ENCODE data around the gene VPS13D.

GRCh38 chr1:12407962-12408454 lies 178.2 kb downstream of the VPS13D start:
- TF ChIP-seq, protein P1, sequence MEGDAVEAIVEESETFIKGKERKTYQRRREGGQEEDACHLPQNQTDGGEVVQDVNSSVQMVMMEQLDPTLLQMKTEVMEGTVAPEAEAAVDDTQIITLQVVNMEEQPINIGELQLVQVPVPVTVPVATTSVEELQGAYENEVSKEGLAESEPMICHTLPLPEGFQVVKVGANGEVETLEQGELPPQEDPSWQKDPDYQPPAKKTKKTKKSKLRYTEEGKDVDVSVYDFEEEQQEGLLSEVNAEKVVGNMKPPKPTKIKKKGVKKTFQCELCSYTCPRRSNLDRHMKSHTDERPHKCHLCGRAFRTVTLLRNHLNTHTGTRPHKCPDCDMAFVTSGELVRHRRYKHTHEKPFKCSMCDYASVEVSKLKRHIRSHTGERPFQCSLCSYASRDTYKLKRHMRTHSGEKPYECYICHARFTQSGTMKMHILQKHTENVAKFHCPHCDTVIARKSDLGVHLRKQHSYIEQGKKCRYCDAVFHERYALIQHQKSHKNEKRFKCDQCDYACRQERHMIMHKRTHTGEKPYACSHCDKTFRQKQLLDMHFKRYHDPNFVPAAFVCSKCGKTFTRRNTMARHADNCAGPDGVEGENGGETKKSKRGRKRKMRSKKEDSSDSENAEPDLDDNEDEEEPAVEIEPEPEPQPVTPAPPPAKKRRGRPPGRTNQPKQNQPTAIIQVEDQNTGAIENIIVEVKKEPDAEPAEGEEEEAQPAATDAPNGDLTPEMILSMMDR (conservative IDR thresholded peaks at IDR 0.05 in 1 of 2, IDR thresholded peaks at IDR 0.05 in 1 of 2; ENCODE audit: extremely low read depth in 1 of 2, insufficient read depth in 1 of 2, low read depth in 1 of 2, low read length in 2 of 2): no peak
- TF ChIP-seq EZH2 (IDR thresholded peaks at IDR 0.05; ENCODE audit: borderline replicate concordance, low read length): no peak

All from mammary epithelial cell (primary cell).